H9 (cell line): ENCODE results near the gene COQ4. TPM values are rescaled to one million over a fixed set of nuclear protein-coding genes. Genes with fewer than 3 reads are reported as not detected.

Source experiments
- DNase-seq: peaks from one replicate; pipeline ENCODE4 v3.0.0-alpha.2; 2017
- H2AFZ ChIP-seq: one replicate; pipeline ENCODE4 v1.6.1; 2013; ENCODE audit warnings: mild to moderate bottlenecking, low read length, control low read depth, moderate library complexity
- H2AK5ac ChIP-seq: 2 replicates; pipeline ENCODE4 v1.6.1; 2013; ENCODE audit warnings: low read length, control low read depth, mixed read lengths; ENCODE audit not compliant: insufficient read length
- H2BK120ac ChIP-seq: one replicate; pipeline ENCODE4 v1.6.1; 2013; ENCODE audit warnings: low read depth, mild to moderate bottlenecking, low read length, control low read depth, inconsistent platforms; ENCODE audit not compliant: poor library complexity, severe bottlenecking
- H2BK12ac ChIP-seq: 2 replicates; pipeline ENCODE4 v1.6.1; 2013; ENCODE audit warnings: low read length, control low read depth, mixed read lengths, low read depth; ENCODE audit not compliant: insufficient read length
- H2BK15ac ChIP-seq: 2 replicates; pipeline ENCODE4 v1.6.1; 2013; ENCODE audit warnings: low read depth, low read length, control low read depth
- H2BK20ac ChIP-seq: one replicate; pipeline ENCODE4 v1.6.1; 2013; ENCODE audit warnings: low read depth, mild to moderate bottlenecking, low read length, control low read depth, inconsistent platforms; ENCODE audit not compliant: poor library complexity, severe bottlenecking
- H2BK5ac ChIP-seq: 2 replicates; pipeline ENCODE4 v1.6.1; 2013; ENCODE audit warnings: low read length, control low read depth, mixed read lengths; ENCODE audit not compliant: insufficient read length
- H3K14ac ChIP-seq: 2 replicates; pipeline ENCODE4 v1.6.1; 2013; ENCODE audit warnings: low read length, control low read depth; ENCODE audit not compliant: insufficient read depth
- H3K18ac ChIP-seq: 2 replicates; pipeline ENCODE4 v1.6.1; 2013; ENCODE audit warnings: low read depth, mild to moderate bottlenecking, mixed read lengths, low read length, control low read depth; ENCODE audit not compliant: insufficient read length
- H3K23ac ChIP-seq: 2 replicates; pipeline ENCODE4 v1.6.1; 2013; ENCODE audit warnings: low read length, control low read depth, mixed read lengths, low read depth; ENCODE audit not compliant: insufficient read length
- H3K23me2 ChIP-seq: 2 replicates; pipeline ENCODE4 v1.6.1; 2013; ENCODE audit warnings: low read depth, mild to moderate bottlenecking, mixed read lengths, low read length, control low read depth; ENCODE audit not compliant: insufficient read length, poor library complexity, severe bottlenecking
- H3K27ac ChIP-seq: 2 replicates; pipeline ENCODE4 v1.5.1; 2013; ENCODE audit warnings: low read length, control low read depth, mixed read lengths, low read depth; ENCODE audit not compliant: insufficient read length
- H3K27me3 ChIP-seq: 2 replicates; pipeline ENCODE4 v1.6.1; 2013; ENCODE audit warnings: low read length, control low read depth, inconsistent platforms; ENCODE audit not compliant: insufficient read depth
- H3K4ac ChIP-seq: 2 replicates; pipeline ENCODE4 v1.6.1; 2013; ENCODE audit warnings: low read depth, mild to moderate bottlenecking, control low read depth, inconsistent platforms, low read length, moderate library complexity
- H3K4me1 ChIP-seq: 2 replicates; pipeline ENCODE4 v1.6.1; 2013; ENCODE audit warnings: low read length, control low read depth, inconsistent platforms; ENCODE audit not compliant: insufficient read depth
- H3K4me2 ChIP-seq: 2 replicates; pipeline ENCODE4 v1.6.1; 2013; ENCODE audit warnings: low read length, control low read depth, mixed read lengths; ENCODE audit not compliant: insufficient read length, insufficient read depth
- H3K56ac ChIP-seq: 2 replicates; pipeline ENCODE4 v1.6.1; 2013; ENCODE audit warnings: low read depth, mild to moderate bottlenecking, mixed read lengths, low read length, control low read depth; ENCODE audit not compliant: insufficient read length
- H3K79me1 ChIP-seq: 2 replicates; pipeline ENCODE4 v1.6.1; 2013; ENCODE audit warnings: low read depth, mild to moderate bottlenecking, moderate library complexity, low read length, control low read depth, inconsistent platforms; ENCODE audit not compliant: insufficient read depth, poor library complexity, severe bottlenecking
- H3K79me2 ChIP-seq: 2 replicates; pipeline ENCODE4 v1.6.1; 2013; ENCODE audit warnings: low read length, control low read depth, inconsistent platforms; ENCODE audit not compliant: insufficient read depth
- H3K9ac ChIP-seq: 2 replicates; pipeline ENCODE4 v1.6.1; 2013; ENCODE audit warnings: low read length, control low read depth, mixed read lengths; ENCODE audit not compliant: insufficient read length; ENCODE audit errors: extremely low read depth
- H3K9me3 ChIP-seq: one replicate; pipeline ENCODE4 v1.6.1; 2013; ENCODE audit warnings: low read depth, low read length, inconsistent platforms; ENCODE audit not compliant: control insufficient read depth
- H3T11ph ChIP-seq: one replicate; pipeline ENCODE4 v1.6.1; 2013; ENCODE audit warnings: mild to moderate bottlenecking, low read length, control low read depth, inconsistent platforms
- H4K20me1 ChIP-seq: one replicate; pipeline ENCODE4 v1.6.1; 2013; ENCODE audit not compliant: control insufficient read depth, insufficient read length, insufficient read depth
- H4K5ac ChIP-seq: 2 replicates; pipeline ENCODE4 v1.6.1; 2013; ENCODE audit warnings: low read depth, mild to moderate bottlenecking, mixed read lengths, low read length, control low read depth; ENCODE audit not compliant: insufficient read length
- H4K8ac ChIP-seq: replicated peaks from 2 replicates; pipeline ENCODE4 v1.6.1; 2013; ENCODE audit warnings: low read length, control low read depth, mixed read lengths, low read depth; ENCODE audit not compliant: insufficient read length
- H4K91ac ChIP-seq: 2 replicates; pipeline ENCODE4 v1.6.1; 2013; ENCODE audit warnings: low read depth, mild to moderate bottlenecking, moderate library complexity, mixed read lengths, low read length, control low read depth; ENCODE audit not compliant: insufficient read length
- H3K27ac Mint-ChIP-seq, 3 experiments: 2 replicates in 2 of 3; 3 replicates in 1 of 3; pipeline ENCODE4 v1.8.0; 2020 to 2021; ENCODE audit warnings: mixed read lengths in 3 of 3, mild to moderate bottlenecking in 1 of 3, moderate library complexity in 1 of 3
- H3K27me3 Mint-ChIP-seq: 2 replicates; pipeline ENCODE4 v1.8.0; 2021; ENCODE audit warnings: low read depth, mild to moderate bottlenecking, moderate library complexity, mixed read lengths
- H3K36me3 Mint-ChIP-seq, 3 experiments: 2 replicates in 2 of 3; 3 replicates in 1 of 3; pipeline ENCODE4 v1.8.0; 2020 to 2021; ENCODE audit warnings: low read depth in 3 of 3, mixed read lengths in 3 of 3; ENCODE audit not compliant: insufficient read depth in 1 of 3
- H3K4me1 Mint-ChIP-seq, 2 experiments: 2 replicates each; pipeline ENCODE4 v1.8.0; 2020; ENCODE audit warnings: mixed read lengths in 2 of 2
- H3K4me3 Mint-ChIP-seq, 2 experiments: 2 replicates in 1 of 2; 3 replicates in 1 of 2; pipeline ENCODE4 v1.8.0; 2020 to 2021; ENCODE audit warnings: mild to moderate bottlenecking in 2 of 2, mixed read lengths in 2 of 2, moderate library complexity in 1 of 2
- H3K9me3 Mint-ChIP-seq, 2 experiments: 2 replicates in 1 of 2; 3 replicates in 1 of 2; pipeline ENCODE4 v1.8.0; 2020; ENCODE audit warnings: mild to moderate bottlenecking in 2 of 2, mixed read lengths in 2 of 2, moderate library complexity in 1 of 2
- CTCF ChIP-seq: fragments of 200-600 bp; sonication (generic); conservative IDR thresholded peaks from 3 replicates; pipeline ENCODE4 v1.8.0; 2021; ENCODE audit warnings: antibody characterized with exemption, mild to moderate bottlenecking
- WGBS: extraction: QIAGEN DNeasy Blood & Tissue Kit; methylation state at CpG from one replicate; pipeline ENCODE4 v1.1.7; 2013; ENCODE audit warnings: missing lambda C conversion rate, low lambda C conversion rate, mixed read lengths; ENCODE audit not compliant: insufficient read length; ENCODE audit errors: extremely low coverage; 5-methylcytosine and 5-hydroxymethylcytosine counted together
- total RNA-seq: library from RNA; stranded (reverse); gene quantifications from 2 replicates; pipeline ENCODE4 v1.2.1, GENCODE V29; 2021

COQ4 gene
- total RNA-seq, 1 experiment from 2014 or later, result 38.4 TPM

- Histone ChIP-seq H3T11ph (no peak overlapping the region), H3K79me1 (peaks cover 16% of the 10 kb centered on the region), H3K4me2 (no peak overlapping the region), H3K18ac (no peak overlapping the region), H3K23me2 (no peaks in the 10 kb centered on the region), H3K79me2 (peaks cover 8% of the 10 kb centered on the region; the same call in 1 of the 2 replicates), H3K27me3 (0 out of 2 replicates have a peak, but pooled peaks cover under 1% of the 10 kb centered on the region), H2BK20ac (no peak overlapping the region), H3K23ac (no peak overlapping the region), H3K14ac (no peak overlapping the region), H2BK15ac (no peak overlapping the region), H3K9me3 (no peaks in the 10 kb centered on the region), H2AFZ (no peak overlapping the region), H2BK120ac (no peak overlapping the region), H4K5ac (no peak overlapping the region), H2BK5ac (no peak overlapping the region), H3K4me1 (peaks cover 3% of the 10 kb centered on the region; the same call in 1 of the 2 replicates), H3K56ac (no peak overlapping the region), H4K20me1 (no peaks in the 10 kb centered on the region), H3K4ac (no peak overlapping the region), H2BK12ac (no peak overlapping the region), H3K9ac (no peak overlapping the region), H3K27ac (no peak overlapping the region), H4K91ac (no peak overlapping the region), H4K8ac (no peak overlapping the region), H2AK5ac (no peak overlapping the region)
- Mint-ChIP-seq H3K4me3 (no peak overlapping the region; a peak in 1 of 5 replicates), H3K4me1 (peaks cover 20 to 22% of the 10 kb centered on the region in 2 experiments), H3K27ac (no peak overlapping the region), H3K9me3 (peaks cover 0 to 4% of the 10 kb centered on the region in 2 experiments; a peak in 1 of 5 replicates), H3K36me3 (peaks cover 6 to 18% (median 10%) of the 10 kb centered on the region in 3 experiments; a peak in 6 of 7 replicates), H3K27me3 (peaks cover 28% of the 10 kb centered on the region)
- WGBS, result no CpG with 5 or more reads among the region's 9 CpGs
- TF ChIP-seq CTCF, result no peak
- no peak for DNase-seq
Measured at GRCh38 chr9:128374221-128374675, 51.6 kb downstream of the COQ4 start.
